Activated CD4-positive, alpha-beta memory T cell treated with anti-CD3 and anti-CD28 coated beads, Interleukin-2, amount 10 ng/mL, durations not matched to agents 7 days and 5 days (primary cell): ENCODE results near the gene NLGN3. TPM values are rescaled to one million over a fixed set of nuclear protein-coding genes. Genes with fewer than 3 reads are reported as not detected.

Experiments used
- CTCF ChIA-PET: fragments of 350-600 bp; sonication (Branson Sonifier 250); formaldehyde crosslinking; loops from one replicate; lab custom pipeline; 2021; ENCODE audit warnings: antibody characterized with exemption, inconsistent platforms; lab: Charles Lee
- POLR2A ChIA-PET: fragments of 350-600 bp; sonication (Branson Sonifier 250); formaldehyde crosslinking; loops from one replicate; lab custom pipeline; 2021; ENCODE audit warnings: antibody characterized with exemption; lab: Charles Lee
- DNase-seq: peaks from one replicate; pipeline ENCODE4 v3.0.0-alpha.2; 2020
- H3K27ac Mint-ChIP-seq: one replicate; pipeline ENCODE4 v1.8.0; 2021; ENCODE audit warnings: mild to moderate bottlenecking, mixed read lengths
- H3K27me3 Mint-ChIP-seq: one replicate; pipeline ENCODE4 v1.8.0; 2021; ENCODE audit warnings: mixed read lengths
- H3K36me3 Mint-ChIP-seq: one replicate; pipeline ENCODE4 v1.8.0; 2021; ENCODE audit warnings: low read depth, mixed read lengths
- H3K4me1 Mint-ChIP-seq: one replicate; pipeline ENCODE4 v1.8.0; 2021; ENCODE audit warnings: mixed read lengths
- H3K4me3 Mint-ChIP-seq: one replicate; pipeline ENCODE4 v1.8.0; 2021; ENCODE audit warnings: mild to moderate bottlenecking, mixed read lengths
- H3K9me3 Mint-ChIP-seq: one replicate; pipeline ENCODE4 v1.8.0; 2021; ENCODE audit warnings: mixed read lengths
- total RNA-seq, 2 experiments: library from RNA; stranded (reverse); gene quantifications; one replicate each; pipeline ENCODE4 v1.2.3, GENCODE V29; 2021

NLGN3 gene
- total RNA-seq, 2 experiments from 2014 or later = 0.90 to 1.2 TPM

DNA sequence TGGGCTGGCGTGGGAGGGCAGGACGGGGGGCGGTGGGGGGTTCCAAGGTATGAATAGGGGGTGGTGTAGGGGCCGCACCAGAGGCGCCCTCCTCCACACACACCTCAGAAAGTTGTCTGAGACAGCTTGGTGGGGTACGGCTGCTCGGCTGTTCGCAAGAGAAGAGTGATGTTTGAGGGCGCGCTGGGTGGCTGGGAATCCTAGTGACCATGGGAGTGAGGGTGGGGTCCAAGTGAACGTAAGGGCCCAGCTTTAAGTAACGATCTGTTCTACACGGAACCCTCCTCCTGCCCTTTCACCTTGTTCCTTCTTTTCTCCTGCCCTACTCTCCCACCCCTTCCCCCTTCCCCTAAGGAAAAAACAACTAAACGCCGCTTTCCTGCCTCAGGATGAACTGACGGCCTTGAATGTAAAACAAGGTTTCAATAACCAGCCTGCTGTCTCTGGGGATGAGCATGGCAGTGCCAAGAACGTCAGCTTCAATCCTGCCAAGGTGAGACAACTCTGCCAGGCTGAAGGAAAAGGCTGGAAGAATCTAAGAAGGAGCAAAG is 25.6 kb upstream of the NLGN3 start:
- Mint-ChIP-seq H3K27me3 (no peaks in the 10 kb centered on the region), H3K4me1 (peaks cover 24% of the 10 kb centered on the region), H3K27ac (peak overlapping the region; percentile 78), H3K9me3 (no peaks in the 10 kb centered on the region), H3K36me3 (peaks cover 33% of the 10 kb centered on the region), H3K4me3 (peak overlapping the region; percentile 77)
- DNase-seq = no peak
- ChIA-PET POLR2A (interaction anchor here (0.9 to 3.2 kb wide), 12 partner anchors 8 to 247 kb away, joined by 3 to 100 read pairs (median 7); partner anchors contain the start of genes CXorf65, FOXO4, NONO and SNX12), CTCF (interaction anchor here (1.4 to 2.2 kb wide), 3 partner anchors 18 to 22 kb away, joined by 8 to 10 read pairs (median 9); partner anchors contain the start of gene FOXO4)

DNA sequence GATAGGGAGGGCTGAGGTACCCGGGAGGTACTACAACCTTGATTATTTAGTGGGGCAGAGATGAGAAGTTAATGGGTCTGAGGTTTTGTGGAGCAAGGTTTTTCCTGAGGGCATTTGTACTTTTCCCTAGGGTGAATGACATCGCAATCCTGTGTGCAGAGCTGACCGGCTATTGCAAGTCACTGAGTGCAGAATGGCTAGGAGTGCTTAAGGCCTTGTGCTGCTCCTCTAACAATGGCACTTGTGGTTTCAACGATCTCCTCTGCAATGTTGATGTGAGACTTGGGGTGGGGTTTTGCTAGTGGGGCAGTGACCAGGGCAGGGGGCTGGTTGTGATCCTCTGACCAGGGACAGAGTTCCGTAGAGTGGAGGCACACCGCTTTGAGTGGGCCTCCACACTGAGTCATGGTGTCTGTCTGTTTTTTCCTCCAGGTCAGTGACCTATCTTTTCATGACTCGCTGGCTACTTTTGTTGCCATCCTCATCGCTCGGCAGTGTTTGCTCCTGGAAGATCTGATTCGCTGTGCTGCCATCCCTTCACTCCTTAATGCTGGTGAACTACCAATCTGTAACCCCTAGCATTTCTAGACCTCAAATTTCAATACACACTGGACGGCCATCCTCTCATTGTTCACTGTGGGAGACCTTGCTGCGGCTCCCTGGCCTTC is 16.3 kb upstream of the NLGN3 start:
- Mint-ChIP-seq H3K27ac (peak overlapping the region; percentile 16), H3K4me3 (no peak overlapping the region), H3K36me3 (peaks cover 68% of the 10 kb centered on the region), H3K9me3 (no peaks in the 10 kb centered on the region), H3K27me3 (no peaks in the 10 kb centered on the region), H3K4me1 (peaks cover 16% of the 10 kb centered on the region)
- POLR2A ChIA-PET = interaction anchor here (0.6 to 2.2 kb wide), 5 partner anchors 10 to 61 kb away, joined by 3 to 13 read pairs (median 5); partner anchors contain the start of genes MED12 and SNX12
- no peak for DNase-seq
- CTCF ChIA-PET = interaction anchor here (0.6 to 2.8 kb wide), 8 partner anchors 11 to 158 kb away, joined by 3 to 23 read pairs (median 8); partner anchors contain the start of gene IL2RG

DNA sequence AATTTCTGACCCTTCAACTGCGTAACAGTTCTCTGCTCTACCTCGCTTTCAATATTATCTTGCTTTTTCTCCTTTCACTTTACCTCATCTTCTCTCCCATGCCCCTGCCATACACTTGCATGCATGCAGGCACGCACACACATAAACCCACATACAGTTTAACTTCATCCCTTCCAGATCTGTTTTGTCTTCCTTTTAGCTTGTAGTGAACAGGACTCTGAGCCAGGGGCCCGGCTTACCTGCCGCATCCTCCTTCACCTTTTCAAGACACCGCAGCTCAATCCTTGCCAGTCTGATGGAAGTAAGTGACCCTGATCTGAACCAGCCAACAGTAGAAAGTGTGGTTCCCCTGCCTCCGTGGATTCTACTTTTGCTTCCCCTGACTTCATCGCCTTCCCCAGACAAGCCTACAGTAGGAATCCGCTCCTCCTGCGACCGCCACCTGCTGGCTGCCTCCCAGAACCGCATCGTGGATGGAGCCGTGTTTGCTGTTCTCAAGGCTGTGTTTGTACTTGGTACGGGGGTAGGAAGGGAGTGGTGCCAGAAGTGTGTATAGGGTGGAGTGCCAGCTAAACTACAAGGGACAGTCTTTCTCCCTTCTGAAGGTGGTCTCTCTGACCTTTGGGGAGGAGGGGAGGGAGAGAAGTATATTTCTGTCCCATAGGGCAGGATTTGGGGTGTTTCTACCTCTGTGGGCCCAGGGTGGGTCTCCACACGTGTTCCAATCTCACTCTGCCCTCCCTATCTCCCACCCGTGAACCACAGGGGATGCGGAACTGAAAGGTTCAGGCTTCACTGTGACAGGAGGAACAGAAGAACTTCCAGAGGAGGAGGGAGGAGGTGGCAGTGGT is 15.5 kb upstream of the NLGN3 start:
- peak overlapping the region; percentile 16 for H3K27ac Mint-ChIP-seq
- H3K4me3 Mint-ChIP-seq = no peak overlapping the region
- H3K36me3 Mint-ChIP-seq = peaks cover 62% of the 10 kb centered on the region
- H3K4me1 Mint-ChIP-seq = peaks cover 16% of the 10 kb centered on the region
- ChIA-PET CTCF (interaction anchor here (0.6 to 2.8 kb wide), 10 partner anchors 11 to 237 kb away, joined by 3 to 23 read pairs (median 6); partner anchors contain the start of genes IL2RG and TAF1), POLR2A (interaction anchor here (0.6 to 2.2 kb wide), 8 partner anchors 11 to 61 kb away, joined by 3 to 13 read pairs (median 4); partner anchors contain the start of genes IL2RG, MED12 and SNX12)
- DNase-seq = peak; percentile 77
- no peaks in the 10 kb centered on the region for H3K27me3 Mint-ChIP-seq
- no peaks in the 10 kb centered on the region for H3K9me3 Mint-ChIP-seq

DNA sequence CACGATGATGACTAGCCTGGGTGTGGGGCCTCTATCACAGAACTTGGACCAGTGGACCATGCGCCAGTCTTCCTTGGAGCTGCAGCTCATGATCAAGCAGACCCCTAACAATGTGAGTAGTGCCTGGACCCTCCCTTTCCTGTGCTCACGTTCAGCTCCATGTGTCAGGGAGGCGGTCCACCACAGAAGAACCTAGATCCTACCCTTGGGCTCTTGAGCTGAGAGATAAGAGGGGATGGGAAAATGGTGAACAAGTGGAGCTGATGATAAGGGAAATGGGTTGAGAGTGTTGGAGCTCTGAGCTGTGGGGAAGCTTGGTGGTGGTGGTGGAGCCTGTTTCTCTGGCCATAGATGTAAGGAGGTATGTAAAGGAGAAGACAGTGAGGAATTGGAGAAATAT is 13.1 kb upstream of the NLGN3 start:
- CTCF ChIA-PET = interaction anchor here (1.2 to 2.0 kb wide), 2 partner anchors 35 to 133 kb away, joined by 3 to 8 read pairs; partner anchors contain the start of gene FOXO4

DNA sequence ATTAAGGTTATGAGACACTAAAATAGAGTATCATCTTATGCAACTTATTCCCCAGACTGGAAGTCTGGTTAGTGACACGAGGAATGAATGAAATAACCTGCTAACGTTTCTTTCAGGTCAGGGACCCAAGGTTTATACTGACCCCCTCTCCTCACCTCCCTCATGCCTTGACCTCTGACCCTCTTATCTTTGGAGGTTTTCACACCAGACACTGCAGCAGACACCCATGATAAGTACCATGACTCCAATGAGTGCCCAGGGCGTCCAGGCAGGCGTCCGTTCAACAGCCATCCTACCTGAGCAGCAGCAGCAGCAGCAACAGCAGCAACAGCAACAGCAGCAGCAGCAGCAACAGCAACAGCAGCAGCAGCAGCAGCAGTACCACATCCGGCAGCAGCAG is 4.2 kb upstream of the NLGN3 start:
- ChIA-PET POLR2A (interaction anchor here (0.6 kb wide), 1 partner anchor 37 kb away, joined by 3 read pairs; no protein-coding TSS in a partner anchor), CTCF (interaction anchor here (1.9 kb wide), 1 partner anchor 10 kb away, joined by 5 read pairs; no protein-coding TSS in a partner anchor)
- Mint-ChIP-seq H3K4me3 (no peak overlapping the region), H3K27me3 (no peaks in the 10 kb centered on the region), H3K9me3 (no peaks in the 10 kb centered on the region), H3K36me3 (peaks cover 39% of the 10 kb centered on the region), H3K4me1 (peaks cover 6% of the 10 kb centered on the region), H3K27ac (no peak overlapping the region)
- no peak for DNase-seq

More for the DNA sequence above, 13.1 kb upstream of the NLGN3 start:
- no peaks in the 10 kb centered on the region for H3K9me3 Mint-ChIP-seq
- DNase-seq = no peak
- no peaks in the 10 kb centered on the region for H3K27me3 Mint-ChIP-seq
- no peak overlapping the region for H3K27ac Mint-ChIP-seq
- POLR2A ChIA-PET = interaction anchor here (0.8 to 1.2 kb wide), 3 partner anchors 31 to 35 kb away, joined by 3 to 5 read pairs (median 4); partner anchors contain the start of gene FOXO4
- H3K36me3 Mint-ChIP-seq = peaks cover 70% of the 10 kb centered on the region
- H3K4me1 Mint-ChIP-seq = peaks cover 16% of the 10 kb centered on the region
- no peak overlapping the region for H3K4me3 Mint-ChIP-seq

DNA sequence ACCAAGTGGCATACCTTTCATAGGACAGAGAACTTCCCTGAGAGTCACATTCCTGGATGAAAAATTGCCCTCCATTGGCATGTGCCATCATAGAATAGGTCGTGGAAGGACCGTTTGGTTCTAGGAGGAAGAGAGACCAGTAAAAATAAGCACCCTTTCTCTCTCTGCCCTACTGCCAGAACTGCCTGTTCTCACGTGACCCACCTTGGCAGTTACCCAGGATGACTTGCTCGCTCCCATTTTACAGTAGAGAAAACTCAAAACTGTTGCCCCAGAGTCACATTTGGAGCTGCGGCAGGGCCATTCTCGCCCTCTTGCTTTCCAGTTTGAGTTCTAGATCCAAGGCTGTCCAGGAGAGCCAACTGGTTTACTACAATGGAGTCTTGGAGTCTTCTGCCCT is 1.1 kb upstream of the NLGN3 start:
- ChIA-PET POLR2A (no interaction called here), CTCF (no interaction called here)
- H3K27me3 Mint-ChIP-seq = no peaks in the 10 kb centered on the region
- peaks cover 11% of the 10 kb centered on the region for H3K4me1 Mint-ChIP-seq
- H3K4me3 Mint-ChIP-seq = no peak overlapping the region
- no peak overlapping the region for H3K27ac Mint-ChIP-seq
- peaks cover 20% of the 10 kb centered on the region for H3K36me3 Mint-ChIP-seq
- no peaks in the 10 kb centered on the region for H3K9me3 Mint-ChIP-seq
- no peak for DNase-seq

DNA sequence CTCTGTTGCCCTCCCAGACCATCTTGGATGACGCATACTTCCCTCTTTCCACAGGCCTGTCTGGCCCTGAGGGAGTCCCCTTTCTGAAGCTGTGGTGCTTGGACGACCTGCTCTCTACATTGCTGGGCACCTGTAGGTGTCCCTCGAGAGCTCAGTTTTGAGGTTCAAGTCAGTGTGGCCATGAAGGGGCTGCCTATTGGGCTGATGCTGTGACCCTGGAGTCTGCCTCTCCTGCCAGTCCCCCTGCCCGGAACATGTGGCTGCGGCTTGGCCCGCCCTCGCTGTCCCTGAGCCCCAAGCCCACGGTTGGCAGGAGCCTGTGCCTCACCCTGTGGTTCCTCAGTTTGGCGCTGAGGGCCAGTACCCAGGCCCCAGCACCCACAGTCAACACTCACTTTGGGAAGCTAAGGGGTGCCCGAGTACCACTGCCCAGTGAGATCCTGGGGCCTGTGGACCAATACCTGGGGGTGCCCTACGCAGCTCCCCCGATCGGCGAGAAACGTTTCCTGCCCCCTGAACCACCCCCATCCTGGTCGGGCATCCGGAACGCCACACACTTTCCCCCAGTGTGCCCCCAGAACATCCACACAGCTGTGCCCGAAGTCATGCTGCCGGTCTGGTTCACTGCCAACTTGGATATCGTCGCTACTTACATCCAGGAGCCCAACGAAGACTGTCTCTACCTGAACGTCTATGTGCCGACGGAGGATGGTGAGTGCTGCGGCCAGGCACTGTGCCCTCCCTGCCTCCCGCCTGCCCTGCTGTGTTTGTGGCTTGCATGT is 3.0 kb downstream of the NLGN3 start:
- no peak for DNase-seq
- ChIA-PET CTCF (no interaction called here), POLR2A (no interaction called here)
- Mint-ChIP-seq H3K27me3 (no peaks in the 10 kb centered on the region), H3K4me3 (no peak overlapping the region), H3K27ac (no peak overlapping the region), H3K4me1 (peaks cover 6% of the 10 kb centered on the region), H3K36me3 (peaks cover 2% of the 10 kb centered on the region), H3K9me3 (no peaks in the 10 kb centered on the region)

DNA sequence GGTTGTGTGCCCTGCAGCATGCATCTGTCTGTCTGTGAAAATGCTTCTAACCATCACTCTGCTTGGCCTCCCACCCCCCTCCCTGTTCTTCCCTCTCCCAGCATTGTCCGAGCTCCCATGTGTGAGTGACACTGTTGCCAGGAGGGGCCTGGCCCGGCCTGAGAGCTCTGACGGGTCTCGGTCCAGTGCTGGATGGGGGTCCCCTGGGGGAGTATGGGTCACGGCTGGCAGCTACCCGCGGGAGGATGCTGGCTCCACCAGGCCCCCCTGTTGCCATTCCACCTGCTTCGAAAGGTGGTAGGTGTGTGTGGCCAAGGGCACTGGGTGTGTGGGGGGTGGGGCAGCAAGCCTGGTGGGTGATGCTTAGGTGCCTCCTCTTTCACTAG is 3.6 kb downstream of the NLGN3 start:
- Mint-ChIP-seq H3K4me3 (no peak overlapping the region), H3K27ac (no peak overlapping the region), H3K27me3 (no peaks in the 10 kb centered on the region), H3K36me3 (no peaks in the 10 kb centered on the region), H3K4me1 (peaks cover 6% of the 10 kb centered on the region), H3K9me3 (no peaks in the 10 kb centered on the region)
- no peak for DNase-seq
- ChIA-PET CTCF (no interaction called here), POLR2A (no interaction called here)

DNA sequence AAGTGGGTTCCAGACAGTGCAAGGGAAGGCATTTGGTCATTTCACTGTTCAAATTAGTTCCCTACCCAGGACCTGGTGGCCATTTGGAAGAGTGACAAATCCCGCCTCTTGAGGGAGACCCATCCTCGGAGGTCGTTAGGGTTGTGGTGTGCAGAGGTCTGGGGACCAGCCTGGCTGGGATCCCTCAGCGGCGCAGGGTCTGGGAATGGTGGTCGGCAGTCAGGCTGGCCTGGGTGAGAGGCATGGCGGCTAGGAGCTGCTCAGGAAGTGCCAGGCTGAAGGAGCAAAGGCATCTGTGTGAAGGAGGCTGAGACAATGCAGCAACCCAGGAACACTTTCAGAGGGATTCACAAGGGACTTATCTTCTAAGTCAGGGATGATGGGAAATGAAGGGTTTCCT is 6.7 kb downstream of the NLGN3 start:
- CTCF ChIA-PET = no interaction called here
- Mint-ChIP-seq H3K9me3 (no peaks in the 10 kb centered on the region), H3K27me3 (no peaks in the 10 kb centered on the region), H3K27ac (no peak overlapping the region), H3K4me3 (no peak overlapping the region), H3K4me1 (peaks cover 2% of the 10 kb centered on the region), H3K36me3 (peaks cover 7% of the 10 kb centered on the region)
- no peak for DNase-seq
- POLR2A ChIA-PET = no interaction called here

DNA sequence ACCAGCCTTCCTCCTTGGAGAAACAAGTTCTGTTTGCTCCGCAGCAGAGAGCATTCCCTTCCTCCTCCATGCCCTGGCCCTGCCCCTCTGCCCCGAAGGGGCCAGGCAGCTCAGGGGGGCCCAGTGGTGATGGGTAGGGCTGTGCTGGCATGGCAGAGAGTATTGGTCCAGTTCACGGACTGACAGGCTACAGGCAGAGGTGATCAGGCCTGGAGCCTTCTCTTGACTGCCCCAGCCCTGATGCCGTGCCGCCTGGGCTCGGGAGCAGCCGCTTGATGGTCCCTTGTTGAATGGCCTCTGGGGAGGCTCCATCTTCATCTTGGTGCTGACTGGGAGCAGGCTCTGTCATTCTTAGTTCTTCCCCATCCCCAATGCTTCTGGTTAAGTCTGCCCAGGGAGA is 9.6 kb downstream of the NLGN3 start:
- POLR2A ChIA-PET = no interaction called here
- peaks cover 11% of the 10 kb centered on the region for H3K36me3 Mint-ChIP-seq
- CTCF ChIA-PET = no interaction called here
- no peak for DNase-seq
- H3K4me1 Mint-ChIP-seq = peaks cover 4% of the 10 kb centered on the region
- no peaks in the 10 kb centered on the region for H3K9me3 Mint-ChIP-seq
- no peaks in the 10 kb centered on the region for H3K27me3 Mint-ChIP-seq
- H3K4me3 Mint-ChIP-seq = no peak overlapping the region
- H3K27ac Mint-ChIP-seq = no peak overlapping the region

DNA sequence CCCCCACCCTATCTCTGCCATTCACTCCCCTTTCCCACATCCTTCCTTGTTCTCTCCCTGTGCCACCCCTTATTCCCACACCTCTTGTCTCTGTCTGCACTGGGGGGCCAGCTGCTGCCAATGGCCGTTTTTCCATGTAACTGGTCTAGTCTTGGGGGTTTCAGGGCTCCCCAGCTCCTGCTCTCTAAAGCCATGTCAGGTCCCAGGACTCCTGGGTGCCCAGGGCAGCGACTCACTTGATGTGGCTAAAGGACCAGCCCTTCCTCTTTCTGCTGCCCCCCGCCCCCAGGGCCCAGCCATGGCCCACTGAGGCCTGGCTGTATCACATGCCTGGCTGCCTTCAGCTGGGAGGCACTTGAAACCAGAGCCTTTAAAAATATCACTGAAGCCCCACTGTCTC is 10.0 kb downstream of the NLGN3 start:
- H3K36me3 Mint-ChIP-seq = peaks cover 11% of the 10 kb centered on the region
- no peak overlapping the region for H3K27ac Mint-ChIP-seq
- ChIA-PET CTCF (no interaction called here), POLR2A (interaction anchor here (0.9 kb wide), 1 partner anchor 13 kb away, joined by 3 read pairs; no protein-coding TSS in a partner anchor)
- H3K27me3 Mint-ChIP-seq = no peaks in the 10 kb centered on the region
- H3K4me3 Mint-ChIP-seq = no peak overlapping the region
- H3K9me3 Mint-ChIP-seq = no peaks in the 10 kb centered on the region
- DNase-seq = no peak
- peaks cover 7% of the 10 kb centered on the region for H3K4me1 Mint-ChIP-seq

DNA sequence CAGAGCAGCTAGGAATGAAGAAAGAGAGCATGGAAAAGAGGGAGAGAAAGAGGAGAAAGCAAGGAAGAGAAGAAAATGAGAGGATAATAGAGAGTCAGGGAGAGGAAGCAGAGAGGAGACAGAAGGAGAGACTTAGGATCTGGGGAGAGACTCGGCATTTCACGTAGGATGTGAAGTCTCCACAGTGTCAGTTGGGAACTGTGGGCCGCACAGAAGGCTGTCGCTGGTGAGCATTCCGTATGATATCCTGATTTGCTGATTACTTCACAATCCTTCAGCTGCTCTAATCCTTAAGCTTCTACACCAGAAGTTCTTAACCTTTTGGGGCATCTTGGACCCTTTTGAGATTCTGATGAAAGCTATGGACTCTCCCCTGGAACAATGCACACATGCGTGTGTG is 14.0 kb downstream of the NLGN3 start:
- Mint-ChIP-seq H3K4me1 (peaks cover 7% of the 10 kb centered on the region), H3K27me3 (no peaks in the 10 kb centered on the region), H3K4me3 (no peak overlapping the region), H3K36me3 (peaks cover 11% of the 10 kb centered on the region), H3K27ac (no peak overlapping the region), H3K9me3 (no peaks in the 10 kb centered on the region)
- POLR2A ChIA-PET = no interaction called here
- no peak for DNase-seq
- CTCF ChIA-PET = no interaction called here
